Rectal smooth muscle tissue (tissue), 1 donor: ENCODE measurements around the gene AKR1C1.
A peak's percentile ranks its signal among the peaks of the same experiment; 100 is the strongest.
"Not testable (repeated sequence)": the region's sequence is repeated elsewhere in the genome, so short reads cannot be mapped to it uniquely, and the experiment has no call there.

Experiments
- H3K27ac ChIP-seq: one replicate; pipeline ENCODE4 v1.7.0; 2013; ENCODE audit warnings: low read depth, low read length, inconsistent platforms
- H3K27me3 ChIP-seq: one replicate; pipeline ENCODE4 v1.7.0; 2013; ENCODE audit warnings: low read length; ENCODE audit not compliant: control insufficient read depth, insufficient read depth
- H3K36me3 ChIP-seq: one replicate; pipeline ENCODE4 v1.7.0; 2013; ENCODE audit warnings: low read length; ENCODE audit not compliant: control insufficient read depth, insufficient read depth
- H3K4me1 ChIP-seq: one replicate; pipeline ENCODE4 v1.7.0; 2013; ENCODE audit warnings: low read length; ENCODE audit not compliant: control insufficient read depth, insufficient read depth
- H3K4me3 ChIP-seq: one replicate; pipeline ENCODE4 v1.7.0; 2013; ENCODE audit warnings: low read length
- H3K9ac ChIP-seq: one replicate; pipeline ENCODE4 v1.7.0; 2013; ENCODE audit warnings: low read length

The AKR1C1 gene

DNA sequence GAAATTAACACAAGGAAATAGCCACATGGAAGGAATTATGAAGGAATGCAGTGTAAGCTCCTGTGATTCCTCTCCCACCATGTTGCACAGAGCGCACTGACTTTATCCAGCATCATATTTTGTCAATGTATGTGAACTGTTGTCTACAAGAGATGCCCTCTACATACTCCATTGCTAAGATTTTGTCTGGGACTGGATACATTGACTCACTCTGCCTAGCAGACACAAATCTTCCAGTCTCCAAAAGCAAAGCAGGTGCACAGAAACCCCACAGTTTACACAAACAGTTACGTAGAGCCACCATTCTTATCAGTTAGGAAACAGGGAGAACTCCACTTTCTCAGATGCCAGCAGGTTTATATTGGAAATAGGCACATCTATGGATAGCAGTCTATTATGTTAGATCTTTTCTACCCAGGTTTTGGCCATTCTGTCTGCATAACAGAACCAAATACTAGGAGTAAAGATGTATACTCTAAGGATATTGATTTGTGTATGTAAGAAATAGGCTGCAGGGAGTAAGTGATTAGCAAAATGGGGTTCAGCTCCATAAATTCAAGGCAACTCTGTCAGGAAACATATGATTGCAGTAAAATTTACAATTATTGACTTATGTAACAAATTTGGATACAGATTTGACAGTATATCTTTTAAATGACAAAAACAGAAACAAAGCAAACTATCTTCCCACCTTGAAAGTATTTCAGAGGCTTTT lies 39.0 kb downstream of the AKR1C1 start:
- peak overlapping the region; percentile 4 for H3K4me3 ChIP-seq
- no peak overlapping the region for H3K9ac ChIP-seq
- no peaks in the 10 kb centered on the region for H3K27me3 ChIP-seq
- no peak overlapping the region for H3K27ac ChIP-seq
- no peaks in the 10 kb centered on the region for H3K4me1 ChIP-seq
- H3K36me3 ChIP-seq: peaks cover 2% of the 10 kb centered on the region

DNA sequence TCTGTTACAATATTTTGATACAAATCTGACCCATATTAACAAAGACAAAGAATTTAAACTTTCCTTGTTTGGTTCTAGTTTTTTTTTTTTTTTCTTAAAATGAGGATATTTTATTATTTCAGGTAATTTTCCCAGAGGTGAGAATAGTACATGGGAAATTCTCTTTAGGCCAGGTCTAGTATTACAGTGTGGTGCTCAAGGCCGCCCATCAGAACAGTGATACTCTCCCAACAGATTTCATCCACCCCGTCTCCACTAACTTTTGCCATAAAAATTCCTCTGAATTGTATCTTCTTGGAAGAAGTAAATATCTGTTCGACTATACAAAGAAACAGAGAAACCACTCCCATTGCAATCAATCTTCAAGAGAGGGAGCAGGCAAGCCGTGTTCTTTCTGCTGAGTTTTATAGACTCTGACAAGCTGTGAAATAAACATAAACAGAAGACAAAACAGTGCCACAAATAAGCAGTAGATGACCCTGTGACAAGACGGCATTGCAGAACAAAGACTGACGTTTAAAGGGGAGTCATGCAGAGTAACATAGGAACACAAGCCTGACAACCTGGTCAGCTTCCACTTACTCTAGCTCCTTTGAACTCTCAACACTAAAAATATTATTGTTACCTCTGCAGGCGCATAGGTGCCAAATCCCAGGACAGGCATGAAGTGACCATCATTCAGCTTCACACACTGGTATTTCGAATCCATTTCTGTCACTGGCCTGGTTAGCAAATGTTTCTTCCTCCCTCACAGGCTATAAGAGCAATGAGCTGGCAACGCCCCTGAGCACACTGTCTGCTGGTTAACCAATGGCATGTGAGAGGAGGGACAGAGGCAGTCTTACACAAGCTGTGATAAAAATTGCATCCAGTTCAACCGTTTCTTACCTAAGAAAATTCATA lies 40.2 kb downstream of the AKR1C1 start, which contains the start of gene AKR1C2:
TSS of gene AKR1C2 (minus strand) at position 731 of the 903 bp plus-strand sequence. CDS start at position 709, 22 bp downstream.
- not testable (repeated sequence) for H3K27ac ChIP-seq, H3K4me1 ChIP-seq, H3K36me3 ChIP-seq, H3K9ac ChIP-seq, H3K4me3 ChIP-seq, H3K27me3 ChIP-seq

DNA sequence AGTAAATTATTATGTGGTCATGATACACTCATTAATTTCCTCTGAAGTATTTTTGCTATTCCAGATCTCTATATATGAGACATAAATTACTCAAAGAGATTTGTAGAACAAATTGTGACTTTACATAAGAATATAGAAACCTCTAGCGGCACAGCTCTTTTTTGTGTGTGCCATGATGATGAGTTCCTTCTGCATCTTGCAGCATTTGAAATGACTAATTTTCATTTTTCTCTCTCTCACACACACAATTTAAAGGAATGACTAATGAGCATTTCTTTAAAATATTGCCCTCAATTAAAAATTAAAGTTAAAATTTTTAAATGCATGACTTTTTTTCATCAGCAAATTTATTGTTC lies 40.8 kb downstream of the AKR1C1 start:
- not testable (repeated sequence) for H3K9ac ChIP-seq, H3K4me1 ChIP-seq, H3K36me3 ChIP-seq, H3K4me3 ChIP-seq, H3K27me3 ChIP-seq, H3K27ac ChIP-seq

DNA sequence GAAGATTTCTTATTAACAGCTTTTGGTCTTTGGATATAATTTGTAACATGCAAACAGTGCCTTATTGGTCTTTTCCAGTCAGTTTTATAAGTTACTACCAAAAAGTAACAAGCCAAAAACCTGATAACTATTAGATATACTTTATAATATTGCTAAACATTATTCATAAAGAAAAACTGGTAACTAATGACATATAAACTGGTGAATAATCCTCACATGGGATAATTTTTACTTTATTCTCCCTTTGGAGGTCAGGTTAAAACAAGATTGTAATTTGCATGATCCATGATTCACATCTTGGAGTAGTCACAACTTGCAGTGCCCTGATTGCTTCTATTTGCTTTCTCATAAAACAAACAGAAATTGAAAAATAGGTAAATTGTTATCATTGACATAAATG lies 41.3 kb downstream of the AKR1C1 start:
- not testable (repeated sequence) for H3K9ac ChIP-seq, H3K27me3 ChIP-seq, H3K4me1 ChIP-seq, H3K27ac ChIP-seq, H3K4me3 ChIP-seq, H3K36me3 ChIP-seq

DNA sequence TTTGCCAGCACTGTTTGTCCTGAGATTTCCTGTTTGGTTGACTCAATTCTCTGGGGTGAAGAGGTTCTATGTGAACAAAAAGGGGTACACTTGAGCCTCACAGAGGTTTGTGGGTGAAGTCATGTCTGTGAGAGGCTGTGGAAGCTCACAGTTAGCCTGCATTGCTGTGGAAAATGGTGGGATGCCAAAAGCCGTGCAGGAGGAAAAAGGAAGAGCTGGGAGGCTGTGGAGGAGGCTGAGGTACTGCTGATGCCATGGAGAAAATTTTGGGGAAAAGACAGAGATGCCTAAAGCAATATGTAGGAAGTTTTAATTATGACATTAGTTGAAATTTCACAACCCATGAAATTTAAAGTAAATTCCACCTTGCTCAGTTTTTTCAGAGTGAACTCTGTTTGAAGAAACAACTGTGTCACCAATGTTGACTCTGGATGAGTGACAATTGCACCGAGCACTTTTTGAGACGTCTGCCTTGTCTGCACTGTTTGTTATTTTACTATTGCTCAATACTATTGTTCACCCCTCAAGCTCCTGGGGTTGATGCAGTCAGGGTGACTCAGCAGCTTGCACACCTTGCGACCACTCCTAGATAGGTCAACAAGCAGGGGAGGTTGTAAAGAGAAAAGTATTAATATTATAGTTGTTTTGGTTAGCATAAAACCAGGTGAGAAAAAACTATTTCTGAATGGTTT lies 45.8 kb downstream of the AKR1C1 start:
- H3K27ac ChIP-seq, H3K4me3 ChIP-seq, H3K36me3 ChIP-seq, H3K4me1 ChIP-seq, H3K9ac ChIP-seq, H3K27me3 ChIP-seq: not testable (repeated sequence)

DNA sequence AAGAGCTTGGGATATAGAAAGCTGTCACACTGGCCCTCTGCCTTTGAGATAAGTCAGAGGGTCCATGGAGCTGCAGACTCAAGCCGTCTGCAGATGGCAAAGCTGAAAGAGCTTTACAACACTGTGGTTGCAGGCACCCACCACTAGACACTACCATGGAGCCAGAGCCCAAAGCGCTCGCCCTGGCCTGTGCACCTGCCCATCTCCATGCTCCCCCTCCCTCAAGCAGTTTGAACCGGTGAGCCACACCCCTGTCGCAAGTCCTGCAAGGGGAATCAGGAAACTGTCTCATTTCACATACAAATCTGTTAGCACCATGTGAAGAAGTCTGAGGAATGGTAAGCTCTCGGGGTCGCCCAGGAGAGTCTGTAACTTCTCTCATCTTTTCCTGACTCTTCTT lies 46.8 kb downstream of the AKR1C1 start:
- H3K27me3 ChIP-seq, H3K4me1 ChIP-seq, H3K4me3 ChIP-seq, H3K36me3 ChIP-seq, H3K27ac ChIP-seq, H3K9ac ChIP-seq: not testable (repeated sequence)

DNA sequence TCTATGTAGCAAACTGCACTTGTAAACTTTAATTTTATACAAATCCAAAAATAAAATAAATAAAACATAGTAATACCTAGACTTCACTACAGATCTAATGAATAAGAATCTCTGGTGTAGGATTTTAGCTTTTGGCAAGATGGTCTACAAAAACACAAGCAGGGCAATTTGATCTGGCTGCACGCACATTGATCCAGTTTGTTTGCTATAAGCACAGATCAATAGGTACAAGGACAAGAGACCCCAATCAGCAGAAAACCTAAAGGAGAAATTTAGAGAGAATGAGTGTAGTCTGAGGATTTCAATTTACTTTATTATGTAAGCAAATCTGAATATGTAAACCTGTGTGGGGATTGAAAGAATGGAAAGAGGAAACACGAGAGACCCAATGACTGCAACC lies 48.2 kb downstream of the AKR1C1 start:
- H3K27ac ChIP-seq, H3K4me3 ChIP-seq, H3K9ac ChIP-seq, H3K4me1 ChIP-seq, H3K27me3 ChIP-seq, H3K36me3 ChIP-seq: not testable (repeated sequence)

DNA sequence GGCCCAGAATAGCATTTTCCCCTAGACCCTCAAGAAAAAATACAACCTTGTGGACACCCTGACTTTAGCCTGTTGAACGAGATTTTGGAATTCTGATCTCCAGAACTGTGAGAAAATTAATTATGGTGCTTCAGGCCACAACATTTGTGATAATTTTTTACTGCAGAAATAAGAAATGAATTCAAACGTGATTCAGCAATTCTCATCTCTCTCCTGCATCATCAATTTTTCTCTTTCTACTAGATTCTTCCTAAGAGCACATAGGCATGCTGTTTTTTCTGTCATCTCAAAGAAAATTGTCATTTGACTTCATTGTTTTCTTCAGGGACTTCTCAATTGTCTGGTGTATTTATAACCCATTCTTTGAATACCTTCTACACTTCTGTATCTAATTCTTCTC lies 49.4 kb downstream of the AKR1C1 start:
- no peaks in the 10 kb centered on the region for H3K27me3 ChIP-seq
- no peak overlapping the region for H3K9ac ChIP-seq
- no peaks in the 10 kb centered on the region for H3K36me3 ChIP-seq
- H3K4me1 ChIP-seq: no peaks in the 10 kb centered on the region
- no peak overlapping the region for H3K4me3 ChIP-seq
- no peak overlapping the region for H3K27ac ChIP-seq

DNA sequence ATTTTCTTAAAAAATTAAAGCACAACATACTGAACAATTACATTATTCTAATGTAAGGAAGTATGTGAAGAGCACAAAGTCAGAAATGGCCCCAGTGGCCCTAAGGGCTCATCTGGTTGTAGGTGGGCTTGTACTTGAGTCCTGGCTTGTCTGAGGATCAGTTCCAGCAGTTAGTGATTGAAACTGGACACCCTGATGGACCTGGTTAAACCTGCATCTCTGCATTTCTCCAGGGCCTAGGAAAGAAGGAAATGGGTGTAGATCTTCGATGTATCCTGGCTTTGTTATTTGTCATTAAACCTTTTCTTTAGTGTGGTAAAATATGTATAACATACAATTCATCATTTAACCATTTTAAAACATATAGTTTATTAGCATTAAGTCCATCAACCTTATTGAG lies 50.2 kb downstream of the AKR1C1 start:
- no peaks in the 10 kb centered on the region for H3K27me3 ChIP-seq
- H3K36me3 ChIP-seq: no peaks in the 10 kb centered on the region
- no peak overlapping the region for H3K9ac ChIP-seq
- H3K4me3 ChIP-seq: no peak overlapping the region
- no peak overlapping the region for H3K27ac ChIP-seq
- no peaks in the 10 kb centered on the region for H3K4me1 ChIP-seq

DNA sequence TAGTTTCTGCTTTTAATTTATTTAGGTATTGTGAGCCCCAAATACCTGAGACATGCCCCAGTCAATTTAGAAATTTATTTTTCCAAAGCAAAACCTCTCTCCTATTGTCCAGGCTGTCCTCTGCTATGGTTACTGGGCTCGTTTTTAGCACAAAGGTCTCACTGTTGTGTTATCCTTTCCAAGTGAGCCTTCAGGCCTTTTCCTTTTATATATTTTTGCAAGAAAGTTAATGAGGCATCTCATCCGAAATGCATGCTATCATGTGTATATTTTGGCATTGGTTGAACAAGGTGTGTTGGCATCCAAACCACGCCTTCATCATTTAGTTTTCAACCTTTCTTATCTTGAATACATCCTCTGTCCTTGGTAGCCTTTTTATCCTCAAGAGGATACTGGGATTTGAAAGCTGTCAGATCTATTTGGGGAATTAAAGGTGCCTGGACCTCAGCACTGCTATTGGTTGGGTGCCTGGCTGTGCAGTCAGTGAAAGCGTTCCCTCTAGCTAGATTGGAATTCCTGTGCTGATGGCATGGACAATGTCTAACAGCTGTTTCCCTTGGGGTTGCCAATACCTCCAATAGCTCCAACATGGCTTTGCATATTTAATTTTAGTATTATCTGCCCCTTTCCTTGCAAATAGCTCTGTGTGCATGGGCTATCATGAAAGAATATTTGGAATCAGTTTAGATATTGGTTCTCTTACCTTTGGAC lies 51.1 kb downstream of the AKR1C1 start:
- not testable (repeated sequence) for H3K4me3 ChIP-seq, H3K27ac ChIP-seq, H3K4me1 ChIP-seq, H3K9ac ChIP-seq, H3K27me3 ChIP-seq, H3K36me3 ChIP-seq

DNA sequence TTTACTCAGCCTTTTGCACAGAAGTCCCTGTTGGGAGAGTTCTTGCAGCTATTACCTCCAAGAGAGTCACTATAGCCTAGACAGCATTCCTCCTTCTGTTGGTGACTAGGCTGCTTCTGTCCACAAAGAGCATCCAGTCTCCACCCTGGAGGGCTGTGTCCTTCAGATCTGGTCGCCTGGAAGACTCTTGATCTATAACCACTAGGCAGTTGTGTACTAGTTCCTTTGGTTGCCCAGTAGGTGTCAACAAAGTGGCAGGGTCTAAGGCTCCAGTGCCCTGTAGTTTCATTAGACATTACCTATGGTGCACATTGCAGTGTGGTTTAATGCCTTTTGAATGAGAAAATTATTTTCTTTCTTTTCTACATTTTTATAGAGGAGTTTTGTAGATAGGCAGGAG lies 51.7 kb downstream of the AKR1C1 start:
- Histone ChIP-seq H3K27me3 (no peaks in the 10 kb centered on the region), H3K36me3 (no peaks in the 10 kb centered on the region), H3K4me1 (no peaks in the 10 kb centered on the region), H3K4me3 (no peak overlapping the region), H3K9ac (no peak overlapping the region), H3K27ac (no peak overlapping the region)

DNA sequence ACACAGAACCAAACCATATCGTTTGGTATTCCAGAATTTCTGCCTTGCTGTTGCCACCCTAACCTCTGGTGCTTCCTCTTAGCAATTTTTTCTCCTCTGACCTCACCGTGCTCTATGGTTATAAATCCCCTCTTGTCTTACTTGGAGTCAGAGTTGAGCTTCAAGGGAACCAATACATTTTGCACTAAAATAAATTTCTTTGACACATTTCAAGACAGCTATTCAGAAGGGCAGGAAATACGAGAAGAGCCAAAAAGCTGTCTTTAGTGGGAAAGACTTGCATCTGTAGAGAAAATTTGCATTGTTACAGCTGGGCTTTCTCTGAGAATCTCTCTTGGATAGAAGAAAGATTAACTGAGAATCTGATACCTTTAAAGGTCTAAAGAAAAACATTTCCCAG lies 54.9 kb downstream of the AKR1C1 start:
- H3K27ac ChIP-seq: no peak overlapping the region
- H3K4me3 ChIP-seq: no peak overlapping the region
- no peaks in the 10 kb centered on the region for H3K36me3 ChIP-seq
- no peaks in the 10 kb centered on the region for H3K27me3 ChIP-seq
- no peak overlapping the region for H3K9ac ChIP-seq
- H3K4me1 ChIP-seq: no peaks in the 10 kb centered on the region
